Fibroblast of villous mesenchyme (primary cell): Measurements from ENCODE around the gene CASKIN1. TPM values are rescaled to one million over a fixed set of nuclear protein-coding genes. Genes with fewer than 3 reads are reported as not detected.

ENCODE experiments used
- DNase-seq: peaks from one replicate; pipeline ENCODE4 v3.0.0-alpha.2; 2010; ENCODE audit warnings: low read depth
- H3K4me3 ChIP-seq: 2 replicates; pipeline ENCODE4 v1.5.1; 2011; ENCODE audit warnings: low read depth, mild to moderate bottlenecking, low read length
- CTCF ChIP-seq: IDR thresholded peaks from 2 replicates; pipeline ENCODE4 v1.5.1; 2012; ENCODE audit warnings: low read depth, mild to moderate bottlenecking, low read length; ENCODE audit not compliant: insufficient read depth
- total RNA-seq: library from RNA; depleted of rRNA; stranded (reverse); fragments of >200 nt; gene quantifications from 2 replicates; pipeline ENCODE4 v1.2.3, GENCODE V29; 2012

The CASKIN1 gene
- total RNA-seq, 1 donor = 0.86 TPM

- TF ChIP-seq CTCF = no peak
- DNase-seq = no peak
- no peak overlapping the region for H3K4me3 ChIP-seq
Measured at GRCh38 chr16:2226918-2227317, 30.5 kb upstream of the CASKIN1 start.

DNA sequence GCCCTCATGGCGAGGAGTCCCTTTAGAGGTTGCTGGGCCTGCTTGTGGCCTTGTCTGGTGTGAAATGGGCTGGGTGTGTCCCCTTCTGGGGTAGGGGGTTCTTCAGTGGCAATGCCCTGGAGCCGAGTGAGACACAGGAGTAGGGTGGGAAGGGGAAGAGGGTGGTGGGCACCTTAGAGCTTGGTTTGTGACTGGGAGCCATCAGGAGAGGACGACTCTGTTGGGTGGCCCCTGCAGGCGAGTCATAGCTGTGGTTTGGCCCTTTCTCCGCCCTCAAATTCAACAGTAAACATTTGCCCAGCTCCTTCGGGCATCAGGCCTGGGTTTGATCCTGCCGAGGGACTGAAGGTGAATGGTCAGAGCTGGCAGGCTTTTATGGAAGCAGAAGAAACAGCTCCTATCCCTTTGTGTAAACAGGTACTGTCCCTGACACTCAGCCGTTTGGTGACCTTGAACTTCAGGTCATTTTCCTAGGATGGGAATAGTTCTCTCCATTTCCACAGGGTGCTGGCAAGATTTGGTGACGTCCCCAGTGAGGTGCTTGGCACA, 29.9 kb upstream of the CASKIN1 start:
- no peak overlapping the region for H3K4me3 ChIP-seq
- peak; percentile 11 for DNase-seq
- TF ChIP-seq CTCF = no peak

DNA sequence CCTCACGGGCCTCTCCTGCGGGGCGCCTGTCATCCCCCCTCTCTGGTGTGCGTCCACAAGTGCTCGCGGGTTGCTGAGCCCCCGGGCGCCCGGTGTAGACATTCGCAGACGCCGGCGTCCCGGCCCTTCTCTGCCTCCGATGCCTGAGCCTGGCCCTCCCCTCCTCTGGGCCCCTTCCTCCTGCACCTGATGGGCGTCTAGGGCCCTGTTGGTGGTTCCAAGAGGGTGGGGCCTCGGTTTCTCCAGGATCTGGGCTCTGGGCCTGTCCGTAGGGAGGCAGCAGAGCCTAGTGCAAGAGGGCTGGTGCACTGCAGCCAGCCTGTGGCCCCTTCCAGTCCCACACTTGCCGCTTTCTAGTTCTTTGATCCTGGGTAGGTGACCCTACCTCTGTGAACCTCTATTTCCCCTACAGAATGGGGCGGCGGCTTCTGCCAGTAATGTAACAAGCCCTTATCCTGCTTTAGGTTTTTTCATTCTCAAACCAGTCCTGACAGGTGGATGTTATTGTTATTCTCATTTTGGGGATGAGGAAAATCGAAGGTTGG, 27.6 kb upstream of the CASKIN1 start:
- peak; percentile 76 for DNase-seq
- H3K4me3 ChIP-seq = peak overlapping the region; percentile 79
- TF ChIP-seq CTCF = peak; percentile 34

GRCh38 chr16:2223221-2223941, 27.0 kb upstream of the CASKIN1 start, which contains the start of gene E4F1:
TSS of gene E4F1 (plus strand) at chr16:2223591. CDS start at chr16:2223614, 23 bp downstream.
- peak within 1 kb of the TSS; percentile 79 for H3K4me3 ChIP-seq
- DNase-seq = peak; percentile 100
- TF ChIP-seq CTCF = no peak

GRCh38 chr16:2216330-2216729, 19.9 kb upstream of the CASKIN1 start:
- DNase-seq = no peak
- TF ChIP-seq CTCF = no peak
- no peak overlapping the region for H3K4me3 ChIP-seq

DNA sequence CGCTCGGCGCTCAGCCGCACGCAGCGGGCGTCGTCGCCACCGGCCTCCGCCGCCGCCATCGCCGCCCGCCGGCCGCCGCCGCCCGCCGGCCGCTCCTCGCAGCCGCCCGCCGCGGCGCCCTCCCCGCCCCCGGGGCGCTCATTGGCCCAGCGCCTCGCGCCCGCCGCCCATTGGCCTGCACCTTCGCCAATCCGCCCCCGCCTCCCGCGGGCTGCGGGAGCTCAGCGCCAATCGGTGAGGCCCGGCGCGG, 18.2 kb upstream of the CASKIN1 start, which contains the start of gene PGP:
TSS of gene PGP (minus strand) at position 122 of the 250 bp plus-strand sequence. CDS start at position 59, 63 bp downstream.
- TF ChIP-seq CTCF = no peak
- peak within 1 kb of the TSS; percentile 82 for H3K4me3 ChIP-seq

More for the DNA sequence above, 18.2 kb upstream of the CASKIN1 start, which contains the start of gene PGP:
- no peak for DNase-seq
